Endothelial cell (in vitro differentiated cells): ENCODE data around the gene PCDHA3. TPM values are rescaled to one million over a fixed set of nuclear protein-coding genes. Genes with fewer than 3 reads are reported as not detected.
"Not testable (repeated sequence)": the region's sequence is repeated elsewhere in the genome, so short reads cannot be mapped to it uniquely, and the experiment has no call there.

Source experiments
- DNase-seq: peaks from one replicate; pipeline ENCODE4 v3.0.0; 2021; ENCODE audit warnings: low spot score
- H3K27ac Mint-ChIP-seq: one replicate; pipeline ENCODE4 v1.8.0; 2021; ENCODE audit warnings: mixed read lengths, inconsistent platforms; ENCODE audit not compliant: unreplicated experiment
- H3K27me3 Mint-ChIP-seq: one replicate; pipeline ENCODE4 v1.8.0; 2021; ENCODE audit warnings: mild to moderate bottlenecking, moderate library complexity, mixed read lengths, inconsistent platforms; ENCODE audit not compliant: unreplicated experiment
- H3K36me3 Mint-ChIP-seq: one replicate; pipeline ENCODE4 v1.8.0; 2021; ENCODE audit warnings: mild to moderate bottlenecking, low read depth, mixed read lengths, inconsistent platforms; ENCODE audit not compliant: unreplicated experiment
- H3K4me1 Mint-ChIP-seq: one replicate; pipeline ENCODE4 v1.8.0; 2021; ENCODE audit warnings: mild to moderate bottlenecking, mixed read lengths, inconsistent platforms; ENCODE audit not compliant: unreplicated experiment
- H3K4me3 Mint-ChIP-seq: one replicate; pipeline ENCODE4 v1.8.0; 2021; ENCODE audit warnings: mild to moderate bottlenecking, mixed read lengths, inconsistent platforms; ENCODE audit not compliant: unreplicated experiment
- H3K9me3 Mint-ChIP-seq: one replicate; pipeline ENCODE4 v1.8.0; 2021; ENCODE audit warnings: mixed read lengths, inconsistent platforms; ENCODE audit not compliant: unreplicated experiment
- CTCF ChIP-seq: fragments of 200-600 bp; sonication (generic); IDR thresholded peaks from one replicate; pipeline ENCODE4 v1.5.0; 2021; ENCODE audit warnings: antibody characterized with exemption; ENCODE audit not compliant: unreplicated experiment
- total RNA-seq: library from RNA; stranded (reverse); fragmentation: NEBNext Ultra II Directional; extraction: Animal tissue kit (Norgen Biotek cat#: 25700); gene quantifications from one replicate; pipeline ENCODE4 v1.2.1, GENCODE V29; 2021; ENCODE audit not compliant: unreplicated experiment

Gene PCDHA3
- total RNA-seq, 1 donor from 2014 or later = 2.6 TPM

- Mint-ChIP-seq H3K4me3 (no peak overlapping the region), H3K27me3 (peaks cover 3% of the 10 kb centered on the region), H3K27ac (no peak overlapping the region), H3K9me3 (no peaks in the 10 kb centered on the region), H3K36me3 (peaks cover 8% of the 10 kb centered on the region), H3K4me1 (no peaks in the 10 kb centered on the region)
- no peak for DNase-seq
- no peak for TF ChIP-seq CTCF
Observed at GRCh38 chr5:140835622-140836510, 35.0 kb downstream of the PCDHA3 start.

- H3K27ac Mint-ChIP-seq = no peak within 1 kb of the TSS
- TF ChIP-seq CTCF = peak; percentile 67
- no peaks in the 10 kb centered on the region for H3K9me3 Mint-ChIP-seq
- H3K27me3 Mint-ChIP-seq = peaks cover 3% of the 10 kb centered on the region
- no peaks in the 10 kb centered on the region for H3K4me1 Mint-ChIP-seq
- peak within 1 kb of the TSS; percentile 59 for H3K4me3 Mint-ChIP-seq
- peak; percentile 58 for DNase-seq
- H3K36me3 Mint-ChIP-seq = peaks cover 10% of the 10 kb centered on the region
Observed at GRCh38 chr5:140840978-140841962, 40.4 kb downstream of the PCDHA3 start, which contains the start of gene PCDHA8. PCDHA8 (plus strand) TSS chr5:140841187; CDS start chr5:140841322, 135 bp downstream.

- Mint-ChIP-seq H3K9me3 (no peaks in the 10 kb centered on the region), H3K27me3 (peaks cover 3% of the 10 kb centered on the region), H3K27ac (no peak overlapping the region), H3K36me3 (peaks cover 7% of the 10 kb centered on the region), H3K4me1 (no peaks in the 10 kb centered on the region), H3K4me3 (no peak overlapping the region)
- DNase-seq = no peak
- no peak for TF ChIP-seq CTCF
Observed at GRCh38 chr5:140842798-140843733, 42.2 kb downstream of the PCDHA3 start.

- H3K27me3 Mint-ChIP-seq, H3K9me3 Mint-ChIP-seq, H3K27ac Mint-ChIP-seq, H3K4me1 Mint-ChIP-seq, DNase-seq, H3K36me3 Mint-ChIP-seq: not testable (repeated sequence)
- peak within 1 kb of the TSS; percentile 48 for H3K4me3 Mint-ChIP-seq
Observed at GRCh38 chr5:140848139-140849102, 47.6 kb downstream of the PCDHA3 start, which contains the start of gene PCDHA9. PCDHA9 (plus strand) TSS chr5:140848382; CDS start chr5:140848496, 114 bp downstream.

- not testable (repeated sequence) for H3K27ac Mint-ChIP-seq, H3K36me3 Mint-ChIP-seq, H3K27me3 Mint-ChIP-seq, DNase-seq, H3K9me3 Mint-ChIP-seq, H3K4me1 Mint-ChIP-seq, H3K4me3 Mint-ChIP-seq
Observed at GRCh38 chr5:140849831-140850634, 49.2 kb downstream of the PCDHA3 start.
